WERI-Rb-1 (cell line): ENCODE data around the gene ENTPD1.
"Not testable (repeated sequence)": the region's sequence is repeated elsewhere in the genome, so short reads cannot be mapped to it uniquely, and the experiment has no call there.

ENCODE experiments used
- DNase-seq: peaks from one replicate; pipeline ENCODE4 v3.0.0-alpha.2; 2020
- H3K27ac ChIP-seq: fragments of 250-450 bp; sonication (Bioruptor Pico); 2 replicates; pipeline ENCODE4 v1.5.1; 2020; ENCODE audit warnings: mild to moderate bottlenecking, moderate library complexity
- H3K27me3 ChIP-seq: fragments of 250-450 bp; sonication (Bioruptor Pico); 2 replicates; pipeline ENCODE4 v1.5.1; 2021; ENCODE audit warnings: mild to moderate bottlenecking, low read depth, moderate library complexity; ENCODE audit not compliant: insufficient read depth, severe bottlenecking
- H3K36me3 ChIP-seq: fragments of 250-450 bp; sonication (Bioruptor Pico); 2 replicates; pipeline ENCODE4 v1.5.1; 2020; ENCODE audit warnings: mild to moderate bottlenecking, moderate library complexity
- H3K4me3 ChIP-seq: 2 replicates; pipeline ENCODE4 v1.5.1; 2011; ENCODE audit warnings: low read depth, mild to moderate bottlenecking, control low read depth, low read length
- H3K9me3 ChIP-seq: fragments of 250-450 bp; sonication (Bioruptor Pico); 2 replicates; pipeline ENCODE4 v1.5.1; 2021; ENCODE audit warnings: mild to moderate bottlenecking, moderate library complexity; ENCODE audit not compliant: severe bottlenecking
- CTCF ChIP-seq: IDR thresholded peaks from 2 replicates; pipeline ENCODE4 v1.5.1; 2011; ENCODE audit warnings: low read depth, mild to moderate bottlenecking, control low read depth, inconsistent platforms, low read length

The ENTPD1 gene

GRCh38 chr10:95767884-95768556 is 12.1 kb downstream of the ENTPD1 start:
- no peak overlapping the region for H3K27ac ChIP-seq
- DNase-seq = no peak
- H3K9me3 ChIP-seq = peaks cover 2% of the 10 kb centered on the region
- H3K27me3 ChIP-seq = no peaks in the 10 kb centered on the region
- no peak overlapping the region for H3K4me3 ChIP-seq
- no peak for TF ChIP-seq CTCF
- H3K36me3 ChIP-seq = no peaks in the 10 kb centered on the region

GRCh38 chr10:95770084-95770720 is 14.2 kb downstream of the ENTPD1 start:
- H3K9me3 ChIP-seq = peaks cover under 1% of the 10 kb centered on the region
- DNase-seq = no peak
- TF ChIP-seq CTCF = no peak
- H3K4me3 ChIP-seq = no peak overlapping the region
- no peaks in the 10 kb centered on the region for H3K27me3 ChIP-seq
- no peaks in the 10 kb centered on the region for H3K36me3 ChIP-seq
- no peak overlapping the region for H3K27ac ChIP-seq

- not testable (repeated sequence) for DNase-seq, H3K36me3 ChIP-seq, H3K9me3 ChIP-seq, H3K27ac ChIP-seq, H3K27me3 ChIP-seq, H3K4me3 ChIP-seq
Measured at GRCh38 chr10:95773454-95773853, 17.5 kb downstream of the ENTPD1 start.

- not testable (repeated sequence) for H3K27ac ChIP-seq, H3K27me3 ChIP-seq, DNase-seq, H3K9me3 ChIP-seq, H3K4me3 ChIP-seq, H3K36me3 ChIP-seq
Measured at GRCh38 chr10:95777638-95778037, 21.7 kb downstream of the ENTPD1 start.

- TF ChIP-seq CTCF = no peak
- Histone ChIP-seq H3K27ac (no peak overlapping the region), H3K9me3 (peaks cover 3% of the 10 kb centered on the region), H3K4me3 (no peak overlapping the region), H3K36me3 (no peaks in the 10 kb centered on the region), H3K27me3 (no peaks in the 10 kb centered on the region)
- no peak for DNase-seq
Measured at GRCh38 chr10:95782318-95782717, 26.4 kb downstream of the ENTPD1 start.

GRCh38 chr10:95783741-95784140 is 27.8 kb downstream of the ENTPD1 start:
- Histone ChIP-seq H3K4me3 (no peak overlapping the region), H3K27me3 (no peaks in the 10 kb centered on the region), H3K36me3 (no peaks in the 10 kb centered on the region), H3K9me3 (no peaks in the 10 kb centered on the region), H3K27ac (no peak overlapping the region)
- no peak for TF ChIP-seq CTCF
- no peak for DNase-seq
